Measurements from ENCODE around the gene TSPOAP1. TPM values are rescaled to one million over a fixed set of nuclear protein-coding genes. Genes with fewer than 3 reads are reported as not detected.
A peak's percentile ranks its signal among the peaks of the same experiment; 100 is the strongest.

Gene TSPOAP1
- total and polyA plus RNA-seq, 3 donors from 2014 or later: 7.2 to 13.0 (median 8.2) TPM

DNA sequence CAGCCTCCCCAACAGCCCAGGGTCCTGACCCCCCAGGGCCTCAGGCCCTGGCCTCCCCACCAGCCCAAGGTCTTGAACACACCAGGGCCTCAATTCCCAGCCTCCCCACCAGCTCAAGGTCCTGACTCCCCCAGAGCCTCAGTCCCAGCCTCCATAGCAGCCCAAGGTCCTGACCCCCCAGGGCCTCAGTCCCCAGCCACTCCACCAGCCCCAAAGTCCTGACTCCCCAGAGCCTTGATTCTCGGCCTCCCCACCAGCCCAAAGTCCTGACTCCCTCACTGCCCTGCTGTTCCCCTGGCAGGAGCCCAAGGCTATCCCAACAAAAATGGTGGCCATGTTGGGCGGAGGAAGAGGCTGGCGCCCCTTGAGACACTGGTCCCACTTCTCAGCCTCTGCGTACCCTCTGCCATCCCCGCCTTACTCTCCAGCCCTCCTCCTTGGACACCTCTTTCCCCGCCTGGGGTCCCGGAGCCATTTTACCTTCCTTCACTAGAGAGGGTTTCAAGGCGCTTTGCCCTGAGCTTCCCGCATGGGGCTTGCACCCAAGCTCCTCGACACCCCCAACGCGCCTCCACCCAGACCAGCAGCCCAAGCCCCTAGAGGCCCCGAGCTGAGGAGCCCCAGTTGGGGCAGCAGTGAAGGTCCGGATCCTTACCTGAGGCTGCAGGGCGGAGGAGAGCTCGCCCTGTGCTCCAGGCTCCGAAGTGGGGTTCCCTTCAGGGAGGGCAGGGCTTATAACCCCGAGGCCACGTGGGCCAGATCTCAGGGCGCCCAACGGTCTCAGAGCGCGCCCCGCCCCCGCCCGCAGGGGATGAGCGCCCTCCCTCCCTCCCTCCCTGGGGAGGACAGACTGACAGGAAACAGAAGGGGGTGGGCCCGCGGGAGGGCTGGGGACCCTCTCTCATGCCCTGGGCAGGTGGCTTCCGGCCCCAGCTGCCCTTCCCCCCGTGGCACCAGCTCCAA lies 3.5 kb upstream of the TSPOAP1 start:
- Histone ChIP-seq H3K36me3 (ENCODE audit: low read depth, missing control alignments) (no peaks in the 10 kb centered on the region), H3K27ac (peak overlapping the region in 1 of 2 donors; percentile 61), H3K4me1 (peaks cover 9% of the 10 kb centered on the region), H3K4me3 (peak overlapping the region; percentile 15 to 38), H3K9me3 (no peaks in the 10 kb centered on the region), H3K27me3 (no peaks in the 10 kb centered on the region)
- intact Hi-C loops (cut with DNase I; ENCODE audit: low total_unique reads): no loop called here
- TF ChIP-seq POLR2A (IDR thresholded peaks at IDR 0.05): no peak
- TF ChIP-seq, protein P1, sequence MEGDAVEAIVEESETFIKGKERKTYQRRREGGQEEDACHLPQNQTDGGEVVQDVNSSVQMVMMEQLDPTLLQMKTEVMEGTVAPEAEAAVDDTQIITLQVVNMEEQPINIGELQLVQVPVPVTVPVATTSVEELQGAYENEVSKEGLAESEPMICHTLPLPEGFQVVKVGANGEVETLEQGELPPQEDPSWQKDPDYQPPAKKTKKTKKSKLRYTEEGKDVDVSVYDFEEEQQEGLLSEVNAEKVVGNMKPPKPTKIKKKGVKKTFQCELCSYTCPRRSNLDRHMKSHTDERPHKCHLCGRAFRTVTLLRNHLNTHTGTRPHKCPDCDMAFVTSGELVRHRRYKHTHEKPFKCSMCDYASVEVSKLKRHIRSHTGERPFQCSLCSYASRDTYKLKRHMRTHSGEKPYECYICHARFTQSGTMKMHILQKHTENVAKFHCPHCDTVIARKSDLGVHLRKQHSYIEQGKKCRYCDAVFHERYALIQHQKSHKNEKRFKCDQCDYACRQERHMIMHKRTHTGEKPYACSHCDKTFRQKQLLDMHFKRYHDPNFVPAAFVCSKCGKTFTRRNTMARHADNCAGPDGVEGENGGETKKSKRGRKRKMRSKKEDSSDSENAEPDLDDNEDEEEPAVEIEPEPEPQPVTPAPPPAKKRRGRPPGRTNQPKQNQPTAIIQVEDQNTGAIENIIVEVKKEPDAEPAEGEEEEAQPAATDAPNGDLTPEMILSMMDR (IDR thresholded peaks at IDR 0.05): no peak
- DNase-seq: peak; percentile 53
- WGBS, 2 donors: 78 to 88% methylated on average over 9 to 31 of the region's 31 CpGs

DNA sequence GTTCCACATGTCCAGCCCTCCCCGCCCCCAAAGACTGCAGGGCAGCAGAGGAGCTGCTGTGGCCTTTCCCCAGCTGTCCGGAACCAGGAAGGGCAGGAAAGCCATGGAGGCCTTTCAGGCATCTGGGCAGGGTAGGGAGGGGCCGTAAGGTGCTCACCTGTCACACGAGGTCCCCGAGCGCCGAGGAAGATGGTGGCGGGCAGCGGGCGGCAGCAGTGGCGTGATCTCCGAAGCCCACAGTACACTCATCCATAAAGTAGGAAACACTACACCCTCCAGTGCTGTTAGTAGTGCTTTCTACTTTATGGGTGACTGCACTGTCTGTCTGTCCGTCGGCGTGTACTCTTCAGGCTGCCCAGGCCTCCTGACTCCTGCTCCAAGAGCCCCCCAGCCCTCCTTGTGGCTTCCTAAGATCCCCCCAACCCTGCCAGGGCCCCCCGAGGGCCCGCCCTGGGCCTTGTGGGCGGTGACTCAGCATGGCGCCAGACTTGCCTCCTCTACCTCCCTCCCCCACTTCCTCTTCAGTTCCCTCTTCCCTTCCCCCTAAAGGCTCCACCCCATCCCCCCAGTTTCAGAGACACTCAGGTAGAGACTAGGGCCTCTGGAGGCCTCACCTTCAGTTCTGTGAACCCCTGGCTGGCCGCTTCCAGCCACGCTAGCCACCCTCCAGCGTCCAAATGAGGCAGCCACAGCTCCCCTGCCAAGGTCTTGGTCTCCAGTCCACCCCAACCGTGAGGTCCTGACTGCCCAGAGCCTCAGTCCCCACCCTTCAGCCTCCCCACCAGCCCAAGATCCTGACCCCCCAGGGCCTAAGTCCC lies 2.6 kb upstream of the TSPOAP1 start:
- DNase-seq: peak; percentile 30
- Histone ChIP-seq H3K4me1 (peaks cover 9% of the 10 kb centered on the region), H3K9me3 (no peaks in the 10 kb centered on the region), H3K36me3 (ENCODE audit: low read depth, missing control alignments) (no peaks in the 10 kb centered on the region), H3K4me3 (peak overlapping the region; percentile 15 to 38), H3K27ac (peak overlapping the region in 1 of 2 donors; percentile 61), H3K27me3 (no peaks in the 10 kb centered on the region)
- TF ChIP-seq, protein P1 (IDR thresholded peaks at IDR 0.05): no peak
- no peak for TF ChIP-seq POLR2A (IDR thresholded peaks at IDR 0.05)
- 82 to 86% methylated on average over 23 of the region's 23 CpGs for WGBS, 2 donors
- intact Hi-C loops (cut with DNase I; ENCODE audit: low total_unique reads): no loop called here

- H3K4me1 ChIP-seq: peaks cover 9% of the 10 kb centered on the region
- TF ChIP-seq, protein P1 (IDR thresholded peaks at IDR 0.05): no peak
- no peak for TF ChIP-seq POLR2A (IDR thresholded peaks at IDR 0.05)
- no peaks in the 10 kb centered on the region for H3K9me3 ChIP-seq
- intact Hi-C loops (cut with DNase I; ENCODE audit: low total_unique reads): no loop called here
- no peak overlapping the region for H3K27ac ChIP-seq
- H3K27me3 ChIP-seq: no peaks in the 10 kb centered on the region
- peak overlapping the region; percentile 15 to 38 for H3K4me3 ChIP-seq
- DNase-seq: no peak
- no peaks in the 10 kb centered on the region for H3K36me3 ChIP-seq (ENCODE audit: low read depth, missing control alignments)
- WGBS, 2 donors: 75 to 84% methylated on average over 10 of the region's 10 CpGs
These were observed 2.0 kb upstream of the TSPOAP1 start for GRCh38 chr17:58330538-58330996.

- H3K36me3 ChIP-seq (ENCODE audit: low read depth, missing control alignments): no peaks in the 10 kb centered on the region
- no peak overlapping the region for H3K27ac ChIP-seq
- intact Hi-C loops (cut with DNase I; ENCODE audit: low total_unique reads): no loop called here
- no peaks in the 10 kb centered on the region for H3K9me3 ChIP-seq
- H3K27me3 ChIP-seq: no peaks in the 10 kb centered on the region
- TF ChIP-seq, protein P1 (IDR thresholded peaks at IDR 0.05): no peak
- no peak for TF ChIP-seq POLR2A (IDR thresholded peaks at IDR 0.05)
- no peak overlapping the region for H3K4me3 ChIP-seq
- no peak for DNase-seq
- peaks cover 9% of the 10 kb centered on the region for H3K4me1 ChIP-seq
- WGBS, 2 donors: 82 to 85% methylated on average over 4 of the region's 4 CpGs
These were observed 1.4 kb upstream of the TSPOAP1 start for GRCh38 chr17:58329810-58330537.

Data from testis (tissue), 3 donors.